Activated CD4-positive, alpha-beta T cell treated with anti-CD3 and anti-CD28 coated beads, Interleukin-2, amount 50 U/mL, for 1 hour (primary cell): ENCODE measurements around the gene PITPNM1.
A peak's percentile ranks its signal among the peaks of the same experiment; 100 is the strongest.
"Not testable (repeated sequence)": the region's sequence is repeated elsewhere in the genome, so short reads cannot be mapped to it uniquely, and the experiment has no call there.

ENCODE experiments used
- DNase-seq: peaks from one replicate; pipeline ENCODE4 v3.0.0-alpha.2; 2020

Gene PITPNM1

DNA sequence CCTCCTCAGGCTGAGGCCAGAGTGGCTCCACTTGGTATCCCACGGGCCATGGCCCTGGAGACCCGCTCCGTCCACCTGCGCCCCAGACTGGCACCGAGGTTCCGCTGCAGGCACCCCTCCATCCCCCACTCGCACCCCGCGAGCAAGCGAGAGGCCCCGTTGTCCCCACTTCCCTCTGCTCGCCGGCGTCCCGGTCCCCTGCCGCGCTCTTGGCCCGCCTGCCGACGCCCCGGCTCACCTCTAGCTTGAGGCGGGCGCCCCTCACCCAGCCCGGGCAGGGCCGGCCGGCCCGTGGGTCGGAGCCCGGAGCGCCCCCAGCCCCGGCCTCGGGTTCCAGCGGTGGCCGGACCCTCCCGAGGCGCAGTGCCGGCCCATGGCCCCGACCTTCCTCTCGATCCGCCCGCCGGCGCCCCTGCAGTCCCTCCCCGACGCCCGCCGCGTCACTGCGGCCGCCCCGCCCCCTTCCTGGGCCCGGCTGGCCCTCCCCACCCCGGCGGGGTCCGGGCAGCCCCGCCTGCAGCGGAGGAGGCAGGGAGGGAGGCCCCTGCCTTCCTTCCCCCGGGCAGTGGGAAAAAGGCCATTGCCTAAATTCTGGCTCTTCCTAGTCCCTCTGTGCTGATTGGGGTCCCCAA lies at the start of gene PITPNM1:
Gene PITPNM1, minus strand, starts transcription at position 414 of the 632 bp plus-strand sequence. CDS start 1,183 bp downstream, outside the sequence.
- DNase-seq = peak; percentile 67

DNA sequence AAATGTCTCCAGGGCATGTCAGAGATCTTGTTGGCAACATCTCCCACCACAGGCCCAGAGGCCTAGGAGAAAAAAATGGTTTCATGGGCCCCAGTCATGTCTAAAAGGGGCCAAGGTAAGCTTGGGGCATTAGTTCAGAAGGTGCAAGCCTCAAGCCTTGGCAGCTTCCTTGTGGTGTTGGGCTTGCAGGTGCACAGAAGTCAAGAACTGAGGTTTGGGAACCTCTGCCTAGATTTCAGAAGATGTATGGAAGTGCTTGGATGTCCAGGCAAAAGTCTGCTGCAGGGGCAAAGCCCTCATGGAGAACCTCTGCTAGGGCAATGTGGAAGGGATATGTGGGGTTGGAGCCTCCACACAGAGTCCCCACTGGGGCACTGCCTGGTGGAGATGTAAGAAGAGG lies 46.5 kb upstream of the PITPNM1 start:
- DNase-seq = not testable (repeated sequence)

DNA sequence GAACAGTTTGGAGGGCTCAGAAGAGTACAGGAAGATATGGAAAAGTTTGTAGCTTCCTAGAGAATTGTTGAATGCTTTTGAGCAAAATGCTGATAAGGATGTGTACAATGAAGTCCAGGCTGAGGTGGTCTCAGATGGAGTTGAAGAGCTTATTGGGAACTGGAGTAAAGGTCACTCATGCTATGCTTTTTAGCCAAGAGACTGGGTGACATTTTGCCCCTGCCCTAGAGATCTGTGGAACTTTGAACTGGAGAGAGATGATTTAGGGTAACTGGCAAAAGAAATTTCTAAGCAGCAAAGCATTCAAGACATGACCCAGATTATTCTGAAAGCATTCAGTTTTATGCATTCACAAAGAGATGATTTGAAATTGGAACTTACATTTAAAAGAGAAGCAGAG lies 46.0 kb upstream of the PITPNM1 start:
- no peak for DNase-seq

DNA sequence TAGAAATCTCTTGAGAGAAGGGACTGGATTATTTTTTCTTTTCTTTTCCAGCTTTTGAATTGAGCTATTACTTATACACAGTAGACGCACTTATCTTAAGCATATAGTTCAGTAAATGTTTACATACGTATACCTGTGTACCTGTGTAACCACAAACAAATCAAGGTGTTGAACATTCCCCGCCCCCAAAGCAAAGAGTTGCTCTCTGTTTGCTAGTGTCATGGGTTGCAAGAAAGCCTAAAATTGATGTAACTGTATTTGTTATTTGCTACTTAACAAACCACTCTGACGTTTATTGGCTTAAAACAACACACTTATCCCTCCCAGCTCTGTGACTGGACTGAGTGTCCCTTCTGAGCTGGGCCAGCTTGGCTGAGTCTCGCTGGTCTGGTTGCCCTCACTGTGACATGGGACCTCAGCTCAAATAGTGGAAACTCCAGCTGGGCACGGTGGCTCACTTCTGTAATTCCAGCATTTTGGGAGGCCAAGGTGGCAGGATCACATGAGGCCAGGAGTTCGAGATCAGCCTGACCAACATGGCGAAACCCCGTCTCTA lies 43.5 kb upstream of the PITPNM1 start:
- DNase-seq = no peak

DNA sequence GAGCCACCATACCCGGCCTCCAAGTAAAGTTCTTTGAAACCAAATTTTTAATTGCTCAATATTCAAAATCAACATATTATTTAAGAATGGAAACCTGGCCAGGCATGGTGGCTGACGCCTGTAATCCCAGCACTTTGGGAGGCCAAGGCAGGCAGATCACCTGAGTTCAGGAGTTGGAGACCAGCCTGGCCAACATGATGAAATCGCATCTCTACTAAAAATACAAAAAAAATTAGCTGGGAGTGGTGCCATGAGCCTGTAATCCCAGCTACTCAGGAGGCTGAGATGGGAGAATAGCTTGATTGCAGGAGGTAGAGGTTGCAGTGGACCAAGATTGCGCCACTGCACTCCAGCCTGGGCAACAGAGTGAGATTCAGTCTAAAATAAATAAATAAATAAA lies 42.9 kb upstream of the PITPNM1 start:
- not testable (repeated sequence) for DNase-seq

DNA sequence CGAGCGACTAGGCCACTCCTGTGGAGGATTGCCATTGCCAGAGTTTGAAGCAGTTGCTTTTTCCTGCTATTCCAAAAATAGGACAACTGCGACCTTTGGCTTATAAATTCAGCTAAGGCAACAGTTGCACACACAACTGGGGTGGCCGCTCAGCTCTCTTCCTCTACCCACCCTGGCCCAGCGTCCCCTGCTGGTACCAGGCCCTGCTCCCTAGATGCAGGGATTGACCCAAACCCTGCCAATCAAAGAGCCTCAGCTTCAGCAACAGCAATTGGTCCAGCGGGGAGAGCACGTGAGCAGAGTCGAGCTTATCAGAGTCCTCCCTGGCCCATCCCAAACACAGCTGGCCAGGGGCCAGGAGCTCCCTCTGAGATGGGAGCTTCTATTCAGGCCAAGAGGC lies 40.1 kb upstream of the PITPNM1 start:
- no peak for DNase-seq

DNA sequence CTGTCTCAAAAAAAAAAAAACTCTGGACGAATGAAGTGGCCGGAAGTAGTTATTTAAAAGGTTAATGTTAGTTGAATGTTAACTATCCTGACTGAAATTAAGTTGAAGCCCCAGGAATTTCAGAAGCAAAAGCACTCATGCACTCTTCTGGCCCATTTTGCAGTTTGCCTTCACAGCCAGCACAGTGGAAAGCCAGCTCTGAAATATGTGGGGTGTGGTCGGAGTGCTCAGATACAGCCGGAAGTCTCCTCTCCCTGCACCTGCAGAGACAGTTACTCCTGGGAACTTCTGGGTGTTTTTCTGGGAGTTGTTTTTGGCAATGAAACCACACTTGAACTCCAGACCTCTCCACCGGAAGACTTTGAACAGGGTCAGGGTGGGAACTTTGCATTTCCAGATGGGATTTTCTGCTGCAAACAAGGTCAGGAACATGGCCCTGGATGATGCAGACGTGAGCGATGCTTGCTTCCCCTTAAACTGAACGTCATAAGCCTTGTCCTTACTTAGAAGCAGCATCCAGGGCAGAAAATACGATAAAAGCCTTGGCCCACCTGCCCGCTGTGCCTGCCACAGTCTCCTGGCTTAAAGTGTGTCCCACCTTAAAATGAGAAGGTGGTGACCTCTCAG lies 39.6 kb upstream of the PITPNM1 start:
- no peak for DNase-seq

DNA sequence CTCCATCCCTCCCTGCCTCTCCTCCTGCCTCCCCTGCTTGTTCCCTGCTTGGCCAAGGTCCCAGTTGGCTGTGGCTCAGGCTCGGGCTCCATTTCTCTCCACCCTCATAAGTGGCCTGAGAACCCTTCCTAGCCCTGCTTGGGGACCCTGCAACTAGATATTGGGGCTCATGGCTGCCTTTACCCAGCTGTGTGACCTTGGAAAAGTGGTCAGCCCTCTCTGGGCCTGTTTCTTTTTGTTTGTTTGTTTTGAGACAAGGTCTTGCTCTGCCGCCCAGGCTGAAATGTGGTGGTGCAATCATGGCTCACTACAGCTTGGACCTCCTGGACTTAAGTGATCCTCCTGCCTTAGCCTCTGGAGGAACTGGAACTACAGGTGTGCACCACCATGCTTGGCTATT lies 38.4 kb upstream of the PITPNM1 start:
- no peak for DNase-seq

DNA sequence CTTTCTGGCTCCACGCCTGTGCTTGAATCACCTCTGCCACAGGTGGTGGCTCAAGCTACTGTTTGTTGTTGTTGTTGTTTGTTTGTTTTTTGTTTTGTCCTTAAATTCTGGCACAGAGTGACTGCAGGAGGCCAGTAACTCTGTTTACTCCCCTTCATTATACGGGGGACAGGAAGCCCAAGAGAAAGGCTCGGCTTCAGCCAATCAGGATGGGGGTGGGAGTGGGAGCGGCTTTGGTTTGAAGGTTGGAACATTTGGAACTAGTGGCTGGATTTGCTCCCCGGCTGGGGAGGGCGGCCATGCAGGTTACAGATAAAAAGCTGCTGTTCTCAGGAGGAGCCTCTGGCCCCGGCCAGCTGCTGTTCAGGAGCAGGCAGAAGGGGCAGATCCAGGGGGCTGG lies 37.8 kb upstream of the PITPNM1 start:
- DNase-seq = no peak

DNA sequence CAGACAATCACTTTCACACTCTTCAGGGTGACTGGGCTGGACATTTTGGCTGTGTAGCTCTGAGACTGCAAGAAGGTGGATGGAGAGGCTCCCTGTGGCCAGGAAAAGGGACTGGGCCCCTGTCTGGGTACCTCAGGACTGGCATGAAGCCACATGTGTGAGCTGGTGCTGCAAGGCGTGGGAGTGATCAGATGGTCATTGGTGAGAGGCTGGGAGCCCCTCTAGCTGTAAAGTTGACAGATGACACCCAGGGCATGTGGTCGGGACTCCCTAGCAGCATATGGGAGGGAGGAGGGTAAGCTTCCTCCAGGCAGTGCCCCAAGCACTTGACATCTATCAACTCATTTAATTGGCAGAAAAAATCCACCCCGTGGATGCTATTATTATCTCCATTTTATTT lies 37.0 kb upstream of the PITPNM1 start:
- no peak for DNase-seq

DNA sequence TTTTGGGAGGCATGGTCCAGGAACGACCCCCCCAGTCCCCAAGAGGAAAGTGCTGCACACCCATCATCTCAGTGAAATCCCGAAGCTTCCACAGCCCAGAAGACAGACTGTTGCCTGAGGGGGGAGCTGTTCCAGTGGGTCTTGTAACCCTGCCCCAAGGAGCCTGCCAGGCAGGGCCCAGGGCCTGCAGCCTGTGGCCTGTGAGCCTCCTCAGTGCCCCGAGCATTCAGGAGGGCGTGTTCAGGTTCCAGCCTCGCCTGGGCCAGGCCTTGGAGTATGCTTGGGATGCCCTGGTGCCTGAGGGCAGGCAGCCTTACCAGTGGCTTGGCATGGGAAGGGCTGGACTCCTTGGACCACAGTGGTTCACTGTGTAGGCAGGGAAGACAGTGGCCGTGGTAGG lies 36.0 kb upstream of the PITPNM1 start:
- DNase-seq = no peak

DNA sequence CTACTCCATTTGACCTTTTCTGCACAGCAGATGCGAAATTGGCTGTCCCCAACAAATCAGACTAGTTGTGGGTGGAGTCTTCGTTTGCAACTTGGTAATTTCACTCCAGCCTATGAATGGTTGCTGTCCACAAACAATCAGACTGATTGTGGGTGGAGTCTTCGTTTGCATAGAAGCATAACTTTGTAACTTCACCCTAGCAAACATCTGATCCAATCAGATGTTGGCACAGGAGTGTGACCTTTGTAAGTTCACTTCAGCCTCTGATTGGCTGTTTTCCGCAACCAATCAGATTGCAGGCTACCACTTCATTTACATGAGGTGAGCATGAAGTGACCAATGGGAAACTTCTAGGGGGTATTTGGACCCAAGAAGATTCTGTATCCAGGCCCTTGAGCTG lies 34.4 kb upstream of the PITPNM1 start:
- no peak for DNase-seq

DNA sequence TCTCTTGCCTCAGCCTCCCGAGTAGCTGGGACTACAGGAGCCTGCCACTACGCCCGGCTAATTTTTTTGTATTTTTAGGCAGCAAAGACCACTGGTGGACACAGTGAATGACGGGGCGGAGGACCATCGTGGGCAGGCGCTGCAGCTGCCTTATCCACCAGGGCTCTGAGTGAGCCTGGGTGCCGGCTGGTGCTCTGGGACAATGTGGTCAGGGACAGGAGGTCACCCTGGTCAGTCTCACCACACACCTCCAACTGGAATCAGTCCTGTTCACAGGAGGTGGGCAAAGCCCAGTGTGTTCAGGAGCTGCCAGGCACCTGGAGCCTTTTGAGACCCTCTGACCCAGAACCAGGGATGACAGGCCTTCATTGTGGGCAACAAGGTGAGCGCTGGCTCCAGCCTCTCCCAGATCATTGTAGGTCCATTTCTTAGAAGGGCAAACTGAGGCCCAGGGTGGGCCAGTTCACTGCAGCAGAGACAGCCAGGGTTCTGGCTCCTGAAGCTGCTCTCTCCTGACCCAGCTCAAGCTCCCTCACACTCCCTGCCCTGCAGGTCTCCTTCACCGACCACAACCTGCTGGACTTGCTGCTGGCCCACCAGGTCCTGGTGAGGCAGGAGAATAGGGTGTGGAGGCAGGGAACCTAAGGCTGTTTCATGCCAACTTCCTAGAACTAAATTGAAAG lies 33.8 kb upstream of the PITPNM1 start:
- no peak for DNase-seq

DNA sequence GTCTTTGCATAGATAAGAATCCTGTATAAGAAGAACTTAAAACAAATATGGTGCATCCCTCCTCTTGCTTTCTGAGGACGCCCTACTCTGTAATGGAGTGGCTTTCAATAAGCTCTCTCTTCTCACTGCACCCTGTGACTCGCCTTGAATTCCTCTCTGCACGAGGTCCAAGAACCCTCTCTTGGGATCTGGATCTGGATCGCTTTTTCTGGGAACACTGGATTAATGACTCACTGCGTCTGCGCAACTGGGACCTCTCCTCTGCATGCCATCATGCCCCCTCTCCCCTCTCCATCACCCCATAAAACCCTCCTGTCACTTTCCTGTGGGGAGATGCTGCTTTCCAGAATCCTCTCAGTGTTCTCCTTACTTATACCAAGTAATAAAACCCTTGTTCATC lies 33.1 kb upstream of the PITPNM1 start:
- no peak for DNase-seq

DNA sequence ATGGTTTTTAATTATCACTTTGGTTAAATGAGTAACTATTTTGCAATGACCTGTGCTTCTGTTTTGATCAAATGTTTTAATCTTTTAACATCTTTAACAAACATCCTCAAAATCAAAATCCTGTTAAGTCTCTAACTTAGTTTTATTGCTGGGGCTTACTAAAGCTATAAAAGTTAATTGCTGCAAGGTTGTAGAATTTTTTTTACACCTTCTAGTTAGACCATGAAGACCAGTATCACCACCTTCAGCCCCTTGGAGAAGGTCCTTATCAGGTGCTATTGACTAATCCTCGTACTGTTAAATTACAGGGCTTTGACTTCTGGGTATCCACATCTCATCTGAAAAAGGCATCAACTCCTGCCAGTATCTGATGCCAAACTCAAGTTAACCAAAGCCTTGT lies 30.4 kb upstream of the PITPNM1 start:
- no peak for DNase-seq

DNA sequence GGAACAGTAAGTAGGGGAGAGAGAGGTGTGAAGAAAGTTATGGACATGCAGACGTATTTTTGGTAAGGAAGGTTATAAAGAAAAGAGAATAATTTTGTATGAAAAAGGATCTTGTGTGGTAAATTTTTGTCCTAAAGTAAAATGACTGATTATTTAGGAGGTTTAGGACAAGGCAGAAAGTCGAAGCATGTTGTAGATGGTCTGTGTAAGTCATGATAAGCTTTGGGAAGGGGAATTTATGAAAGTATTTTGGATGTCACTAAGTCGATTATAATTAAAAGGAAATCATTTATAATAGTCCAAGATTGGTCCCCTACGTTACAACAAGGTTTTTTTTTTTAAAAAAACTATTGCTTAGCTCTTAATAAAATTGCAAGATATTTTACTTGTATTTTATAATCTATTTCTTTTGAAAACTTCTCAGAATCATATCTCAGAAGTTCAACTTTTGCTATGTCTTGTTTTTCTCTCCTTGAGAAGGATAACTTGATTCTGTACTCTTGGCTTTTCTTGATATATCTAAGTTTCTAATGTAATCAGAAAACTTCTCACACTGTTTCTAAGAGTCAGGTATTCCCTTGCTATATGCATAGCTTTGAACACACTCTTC lies 29.0 kb upstream of the PITPNM1 start:
- no peak for DNase-seq

DNA sequence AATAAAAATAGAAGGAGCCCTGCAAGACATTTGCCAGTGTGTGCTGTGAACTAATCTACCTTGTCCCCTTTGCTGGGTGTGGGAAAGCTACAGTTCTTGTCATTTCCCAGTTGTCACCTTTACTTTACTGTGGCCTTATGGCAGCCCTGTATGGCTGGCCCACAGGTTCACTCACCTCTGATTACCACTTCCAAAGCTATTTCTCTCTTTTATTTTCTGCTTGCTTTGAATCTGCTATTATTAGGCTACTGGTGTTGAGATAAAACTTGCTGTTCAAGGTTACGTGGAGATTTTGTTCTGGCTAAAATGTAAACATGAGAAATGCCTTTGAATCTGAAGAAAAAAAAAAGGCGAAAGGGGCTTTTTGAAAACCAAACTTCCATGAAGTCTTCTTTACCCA lies 27.7 kb upstream of the PITPNM1 start:
- no peak for DNase-seq

DNA sequence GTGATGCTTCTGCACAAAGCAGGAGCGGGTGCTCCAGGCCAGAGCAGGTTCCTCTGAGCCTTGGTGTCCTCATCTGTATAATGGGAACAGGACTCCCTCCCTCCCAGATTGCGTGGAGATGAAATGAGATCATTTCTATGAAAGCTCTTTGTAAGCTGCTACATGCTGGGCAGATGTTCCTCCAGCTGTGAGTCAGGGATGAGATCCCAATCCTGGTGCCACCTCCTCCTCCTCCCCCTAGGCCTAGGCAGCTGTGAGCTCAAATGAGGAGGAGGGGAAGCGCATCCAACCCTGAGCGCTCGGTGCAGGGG lies 25.1 kb upstream of the PITPNM1 start:
- DNase-seq = no peak

DNA sequence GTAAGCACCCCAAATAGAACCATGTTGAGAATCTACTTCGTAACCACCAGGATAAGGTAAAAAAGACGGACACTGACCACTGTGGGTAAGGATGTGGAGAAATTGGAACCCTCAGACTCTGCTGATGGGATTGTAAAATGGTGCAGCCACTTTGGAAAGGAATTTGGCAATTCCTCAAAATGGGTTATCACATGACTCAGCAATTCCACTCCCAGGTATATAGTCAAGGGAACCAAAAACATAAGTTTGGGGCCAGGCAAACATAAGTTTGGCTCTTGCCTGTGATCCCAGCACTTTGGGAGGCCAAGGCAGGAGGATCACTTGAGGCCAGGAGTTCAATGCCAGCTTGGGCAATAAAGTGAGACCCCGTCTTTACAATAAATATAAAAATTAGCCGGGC lies 23.2 kb upstream of the PITPNM1 start:
- no peak for DNase-seq

DNA sequence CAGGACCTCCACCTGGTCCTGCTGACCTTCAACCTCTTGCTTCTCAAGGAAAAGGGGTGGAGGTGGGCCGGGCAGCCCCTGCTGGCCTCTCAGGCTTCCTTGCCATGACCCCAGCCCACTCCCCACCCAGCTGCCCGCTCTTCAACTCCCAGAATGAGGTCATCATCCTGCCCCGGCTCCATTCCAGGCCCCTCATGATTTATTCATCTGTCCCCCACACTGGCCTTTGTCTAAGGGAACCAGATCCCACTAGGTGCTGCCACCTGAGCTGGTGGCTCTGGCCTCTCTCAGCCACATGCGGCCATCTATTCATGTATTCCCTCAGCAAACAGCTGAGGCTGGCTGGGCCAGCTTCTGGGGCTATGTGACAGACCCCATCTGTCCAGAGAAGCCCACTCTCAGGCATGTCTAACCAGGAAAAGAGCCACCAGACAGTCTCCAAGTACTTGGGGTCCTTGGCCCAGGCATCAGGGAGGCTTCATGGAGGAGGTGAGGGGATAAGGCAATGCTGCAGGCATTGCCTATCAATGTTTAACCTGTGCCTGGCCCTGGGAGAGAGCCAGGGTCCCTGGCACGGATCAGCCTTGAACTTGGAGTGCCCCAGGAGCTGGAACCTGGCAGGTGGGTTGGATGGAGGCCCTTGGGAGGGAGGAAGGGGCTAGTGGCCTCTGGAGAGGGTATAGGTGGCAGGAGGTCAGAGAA lies 20.3 kb upstream of the PITPNM1 start:
- DNase-seq = no peak

DNA sequence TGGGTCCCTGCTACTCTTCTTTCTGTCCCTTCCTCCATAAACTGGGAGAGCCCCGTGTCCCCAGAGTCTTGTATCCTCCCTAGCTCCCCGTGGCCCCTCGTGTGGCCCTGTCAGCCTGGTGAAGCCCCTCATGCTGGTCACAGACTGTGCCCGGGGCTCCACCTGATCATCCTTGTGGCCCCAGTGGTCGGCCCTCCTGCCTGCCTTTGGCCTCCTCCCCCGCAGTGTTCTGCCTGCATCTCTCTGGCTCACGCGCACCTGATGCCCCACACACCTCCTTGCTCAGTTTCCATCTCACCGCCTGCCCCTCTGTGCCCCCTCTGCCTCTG lies 19.3 kb upstream of the PITPNM1 start:
- no peak for DNase-seq

DNA sequence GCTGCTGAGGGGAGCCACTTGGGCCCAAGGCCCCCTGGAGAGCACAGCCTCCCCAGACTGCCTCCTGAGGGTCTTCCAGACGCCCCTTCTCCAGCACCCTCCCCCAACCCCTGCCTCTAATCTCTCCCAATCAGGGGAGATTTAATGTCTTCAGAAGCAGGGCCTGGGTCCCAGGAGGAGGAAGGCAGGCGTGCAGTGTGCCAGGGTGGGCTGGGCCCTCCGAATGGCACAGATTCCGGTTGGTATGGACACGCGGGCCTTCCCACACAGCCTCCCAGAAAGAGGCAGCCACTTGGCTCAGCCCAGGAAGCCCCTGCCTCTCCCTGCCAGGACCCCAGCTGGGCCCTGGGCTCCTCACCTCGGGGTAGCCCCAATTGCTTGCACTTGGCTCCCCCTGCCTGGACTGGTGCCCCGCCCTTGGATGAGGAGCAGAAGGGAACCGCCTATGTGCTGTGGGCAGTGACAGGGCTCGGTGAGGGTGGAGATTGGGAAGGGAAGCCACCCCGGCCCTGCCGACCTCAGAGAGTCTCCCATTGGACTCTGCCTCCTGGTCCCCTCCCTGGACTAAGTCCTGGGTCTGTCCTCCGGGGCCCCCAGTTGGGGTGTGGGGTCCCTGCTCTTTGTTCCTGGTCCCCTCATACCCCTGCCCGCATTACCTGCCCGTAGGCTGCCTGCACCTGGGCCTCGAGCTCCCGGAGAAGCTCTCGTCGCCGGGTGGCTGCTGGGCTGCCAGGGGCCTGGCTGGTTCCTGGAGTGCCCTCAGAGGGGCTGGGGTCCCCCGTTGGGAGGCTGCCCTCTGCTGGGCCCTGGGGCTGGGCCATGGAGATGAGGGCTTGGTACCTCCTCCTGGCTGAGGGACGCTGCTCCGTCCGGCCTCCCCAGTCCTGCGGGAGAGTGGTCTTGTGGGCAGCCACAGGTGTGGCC lies 18.7 kb upstream of the PITPNM1 start:
- no peak for DNase-seq
